Heart right ventricle (tissue), 16 donors: ENCODE measurements around the gene MCTP1. TPM values are rescaled to one million over a fixed set of nuclear protein-coding genes. Genes with fewer than 3 reads are reported as not detected.

Experiments
- ATAC-seq, 8 donors: fragments of 200-7000 bp; cut with Tn5 transposase; one replicate each; pipeline ENCODE4 v1.9.1; 2020; ENCODE audit warnings: mild to moderate bottlenecking in 8 of 8, moderate library complexity in 8 of 8, moderate number of reproducible peaks in 1 of 8
- DNase-seq, 2 donors: peaks; one replicate each; pipeline ENCODE4 v3.0.0-alpha.2; 2020
- H3K27ac ChIP-seq, 10 donors: fragments of 200-600 bp; sonication (generic) in 2 of 10; one replicate each; pipeline versions ENCODE4 v1.5.0 to v1.8.0; 2020 to 2022; ENCODE audit warnings: mild to moderate bottlenecking in 3 of 10
- H3K27me3 ChIP-seq, 7 donors: fragments of 200-600 bp; one replicate each; pipeline ENCODE4 v1.8.0; 2021 to 2022; ENCODE audit warnings: mild to moderate bottlenecking in 2 of 7
- H3K36me3 ChIP-seq, 9 donors: fragments of 200-600 bp; sonication (generic) in 1 of 9; one replicate each; pipeline versions ENCODE4 v1.5.0 to v1.8.0; 2020 to 2022; ENCODE audit warnings: mild to moderate bottlenecking in 2 of 9
- H3K4me1 ChIP-seq, 9 donors: fragments of 200-600 bp; sonication (generic) in 1 of 9; one replicate each; pipeline versions ENCODE4 v1.5.0 to v1.8.0; 2020 to 2022; ENCODE audit warnings: mild to moderate bottlenecking in 4 of 9
- H3K4me3 ChIP-seq, 10 donors: fragments of 200-600 bp; sonication (generic) in 2 of 10; one replicate each; pipeline versions ENCODE4 v1.5.0 to v1.8.0; 2020 to 2022; ENCODE audit warnings: mild to moderate bottlenecking in 7 of 10, moderate library complexity in 2 of 10
- H3K9me3 ChIP-seq, 11 donors: fragments of 200-600 bp in 10 of 11; sonication (generic) in 2 of 11; one replicate each; pipeline versions ENCODE4 v1.5.0 to v1.8.0; 2013 to 2022; ENCODE audit warnings: mild to moderate bottlenecking in 2 of 11, control low read depth in 1 of 11, moderate library complexity in 1 of 11
- WGBS, 2 donors: extraction: QIAGEN DNeasy Blood & Tissue Kit; methylation state at CpG; one replicate each; pipeline ENCODE4 v1.1.7; 2013; ENCODE audit warnings: inconsistent platforms in 1 of 2; 5-methylcytosine and 5-hydroxymethylcytosine counted together
- intact Hi-C, 10 donors: fragments of 100-400 bp; cut with DNase I; formaldehyde crosslinking; loops; one replicate each; pipeline versions ENCODE4 v1.11.1 to v1.14.2; 2022
- polyA plus RNA-seq, 2 donors: library from polyadenylated mRNA; stranded (reverse); fragments of 200-250 nt; gene quantifications; one replicate each; pipeline ENCODE4 v1.2.3, GENCODE V29; 2013
- total RNA-seq, 10 donors: library from RNA; stranded (reverse); fragmentation: NEBNext Ultra II Directional in 3 of 10; extraction: Animal tissue kit (Norgen Biotek cat#: 25700) in 3 of 10; gene quantifications; one replicate each; pipeline versions ENCODE4 v1.2.1 to v1.2.4, GENCODE V29; 2021 to 2023
- TF ChIP-seq, protein P1 (sequence below), 9 donors: fragments of 200-600 bp; sonication (generic) in 2 of 9; IDR thresholded peaks; one replicate each; pipeline versions ENCODE4 v1.5.0 to v1.8.0; 2021 to 2022; ENCODE audit warnings: antibody characterized with exemption in 9 of 9, mild to moderate bottlenecking in 5 of 9, moderate library complexity in 1 of 9
- donor health status: Arrhythmogenic right ventricular cardiomyopathy.
- donor health status: ischemic (EF 13 %, LVEDD 7.1; RV severe dilation, severe dysfunction).
- donor health status: healthy with polysubstance abuse.
- donor health status: DM: no; HTN: yes; CAD: no.
- donor health status: DM: no; HTN: no; CAD: no.
- donor health status: ischemic (EF 25% LVEDD 6.9; RV normal size, moderate dysfunction).
- donor health status: ischemic (EF 25% LVEDD 5.7; RV mildly dilated, moderate dysfunction).
- donor health status: healthy.
- donor health status: DM: yes; HTN: yes; CAD: no.
- donor health status: Ischemic cardiomyopathy.
- donor health status: ischemic (EF 35%, LVEDD 5.7; RV mildly dilated, moderate dysfunction).
- donor health status: nonischemic (EF 11% LVEDD 7.7; RV severe dilation, severe dysfunction).
- donor health status: DM: yes; HTN: yes; CAD: no.
- donor health status: PGD.
- donor health status: ischemic (EF 29% LVEDD 5.4; RV normal size, mild dysfunction).
- donor health status: nonischemic (EF 23%, LVEDD 6.1; RV moderate dilation, normal function).

The MCTP1 gene
- total and polyA plus RNA-seq, 12 donors, result 1.3 to 19.7 (median 5.3) TPM

GRCh38 chr5:94759022-94759421 is 525.9 kb downstream of the MCTP1 start:
- Histone ChIP-seq H3K9me3 (no peaks in the 10 kb centered on the region), H3K36me3 (no peaks in the 10 kb centered on the region), H3K27ac (no peak overlapping the region), H3K4me1 (no peaks in the 10 kb centered on the region), H3K4me3 (no peak overlapping the region), H3K27me3 (no peaks in the 10 kb centered on the region)
- ATAC-seq, result no peak
- intact Hi-C loops, result no loop called here
- TF ChIP-seq, protein P1, sequence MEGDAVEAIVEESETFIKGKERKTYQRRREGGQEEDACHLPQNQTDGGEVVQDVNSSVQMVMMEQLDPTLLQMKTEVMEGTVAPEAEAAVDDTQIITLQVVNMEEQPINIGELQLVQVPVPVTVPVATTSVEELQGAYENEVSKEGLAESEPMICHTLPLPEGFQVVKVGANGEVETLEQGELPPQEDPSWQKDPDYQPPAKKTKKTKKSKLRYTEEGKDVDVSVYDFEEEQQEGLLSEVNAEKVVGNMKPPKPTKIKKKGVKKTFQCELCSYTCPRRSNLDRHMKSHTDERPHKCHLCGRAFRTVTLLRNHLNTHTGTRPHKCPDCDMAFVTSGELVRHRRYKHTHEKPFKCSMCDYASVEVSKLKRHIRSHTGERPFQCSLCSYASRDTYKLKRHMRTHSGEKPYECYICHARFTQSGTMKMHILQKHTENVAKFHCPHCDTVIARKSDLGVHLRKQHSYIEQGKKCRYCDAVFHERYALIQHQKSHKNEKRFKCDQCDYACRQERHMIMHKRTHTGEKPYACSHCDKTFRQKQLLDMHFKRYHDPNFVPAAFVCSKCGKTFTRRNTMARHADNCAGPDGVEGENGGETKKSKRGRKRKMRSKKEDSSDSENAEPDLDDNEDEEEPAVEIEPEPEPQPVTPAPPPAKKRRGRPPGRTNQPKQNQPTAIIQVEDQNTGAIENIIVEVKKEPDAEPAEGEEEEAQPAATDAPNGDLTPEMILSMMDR (IDR thresholded peaks at IDR 0.05), result no peak
- 82 to 84% methylated on average over 3 of the region's 3 CpGs for WGBS, 2 donors
- no peak for DNase-seq

- TF ChIP-seq, protein P1 (IDR thresholded peaks at IDR 0.05), result no peak
- Histone ChIP-seq H3K9me3 (no peaks in the 10 kb centered on the region), H3K27me3 (no peaks in the 10 kb centered on the region), H3K4me3 (no peak overlapping the region), H3K4me1 (no peaks in the 10 kb centered on the region), H3K27ac (no peak overlapping the region), H3K36me3 (no peaks in the 10 kb centered on the region)
- ATAC-seq, result no peak
- intact Hi-C loops, result no loop called here
- DNase-seq, result no peak
- WGBS, 2 donors, result 82 to 90% methylated on average over 5 of the region's 5 CpGs
Measured at GRCh38 chr5:94754824-94755223, 530.1 kb downstream of the MCTP1 start.

DNA sequence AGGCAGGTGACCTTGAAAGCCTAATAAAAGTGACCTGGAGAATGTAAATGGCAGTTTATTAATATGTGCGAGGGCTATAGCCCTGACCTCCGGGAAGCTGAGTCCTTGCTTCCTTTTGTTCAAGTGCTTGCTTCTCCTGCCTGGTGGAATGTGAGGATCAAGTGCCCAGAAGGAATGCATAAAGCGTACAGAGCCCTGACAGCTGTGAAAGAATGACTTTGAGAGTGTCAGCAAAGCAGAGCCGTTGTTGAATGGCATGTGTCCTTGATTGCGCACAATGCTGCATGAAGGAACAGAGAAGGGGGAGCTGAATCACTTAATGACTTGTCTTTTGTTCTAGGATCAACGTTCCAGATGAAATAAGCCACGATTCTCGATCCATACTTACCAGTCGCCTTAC is 533.4 kb downstream of the MCTP1 start:
- Histone ChIP-seq H3K4me3 (no peak overlapping the region), H3K27me3 (no peaks in the 10 kb centered on the region), H3K9me3 (no peaks in the 10 kb centered on the region), H3K36me3 (no peaks in the 10 kb centered on the region), H3K4me1 (peaks cover 0 to 5% (median 0%) of the 10 kb centered on the region in 9 donors), H3K27ac (no peak overlapping the region)
- 53 to 60% methylated on average over 9 of the region's 9 CpGs for WGBS, 2 donors
- TF ChIP-seq, protein P1 (IDR thresholded peaks at IDR 0.05), result no peak
- no peak for DNase-seq
- intact Hi-C loops, result no loop called here
- peak in 1 of 8 donors; percentile 80 for ATAC-seq

- H3K9me3 ChIP-seq, result no peaks in the 10 kb centered on the region
- H3K36me3 ChIP-seq, result no peaks in the 10 kb centered on the region
- H3K27me3 ChIP-seq, result no peaks in the 10 kb centered on the region
- ATAC-seq (no peak), DNase-seq (no peak)
- 89 to 93% methylated on average over 4 of the region's 4 CpGs for WGBS, 2 donors
- intact Hi-C loops, result no loop called here
- H3K4me1 ChIP-seq, result peaks cover 0 to 7% (median 0%) of the 10 kb centered on the region in 9 donors
- TF ChIP-seq, protein P1 (IDR thresholded peaks at IDR 0.05), result no peak
- no peak overlapping the region for H3K4me3 ChIP-seq
- H3K27ac ChIP-seq, result no peak overlapping the region
Measured at GRCh38 chr5:94750681-94751080, 534.2 kb downstream of the MCTP1 start.
